B cell (primary cell): ENCODE measurements around the gene AFG3L2. TPM values are rescaled to one million over a fixed set of nuclear protein-coding genes. Genes with fewer than 3 reads are reported as not detected.

Experiments used
- ATAC-seq: fragments of 200-7000 bp; cut with Tn5 transposase; one replicate; pipeline ENCODE4 v1.10.0; 2021; ENCODE audit warnings: low read depth, mild to moderate bottlenecking, moderate number of reproducible peaks, moderate library complexity
- CTCF ChIA-PET: fragments of 350-600 bp; sonication (Branson Sonifier 250); formaldehyde crosslinking; loops from one replicate; lab custom pipeline; 2021; ENCODE audit warnings: antibody characterized with exemption, inconsistent platforms; lab: Charles Lee
- POLR2A ChIA-PET: fragments of 350-600 bp; sonication (Branson Sonifier 250); formaldehyde crosslinking; loops from one replicate; lab custom pipeline; 2021; ENCODE audit warnings: antibody characterized with exemption; lab: Charles Lee
- DNase-seq: peaks from one replicate; pipeline ENCODE4 v3.0.0; 2013
- H2AFZ ChIP-seq: 2 replicates; pipeline ENCODE4 v1.6.1; 2012; ENCODE audit warnings: mild to moderate bottlenecking, low read depth, low read length; ENCODE audit not compliant: insufficient read depth, poor library complexity, severe bottlenecking
- H3K27ac ChIP-seq, 2 donors: 1 replicate in 1 of 2; 2 replicates in 1 of 2; pipeline ENCODE4 v1.5.1; 2012 to 2013; ENCODE audit warnings: low read length in 2 of 2, mild to moderate bottlenecking in 2 of 2, moderate library complexity in 1 of 2
- H3K27me3 ChIP-seq, 4 experiments: fragments of 200-600 bp in 1 of 4; sonication (generic) in 1 of 4; replicated peaks in 1 of 4; 1 replicate in 2 of 4; 2 replicates in 2 of 4; pipeline versions ENCODE4 v1.6.1 to v1.7.0; 2013 to 2016; ENCODE audit warnings: low read length in 3 of 4, mild to moderate bottlenecking in 2 of 4, mixed read lengths in 1 of 4, moderate library complexity in 1 of 4; ENCODE audit not compliant: insufficient read depth in 4 of 4, control insufficient read depth in 3 of 4; ENCODE audit errors: control extremely low read depth in 1 of 4
- H3K36me3 ChIP-seq, 2 experiments: replicated peaks in 1 of 2; 1 replicate in 1 of 2; 2 replicates in 1 of 2; pipeline versions ENCODE4 v1.6.1 to v1.7.1; 2013; ENCODE audit warnings: low read length in 1 of 2; ENCODE audit not compliant: insufficient read depth in 2 of 2, control insufficient read depth in 1 of 2; ENCODE audit errors: control extremely low read depth in 1 of 2, extremely low read depth in 1 of 2
- H3K4me1 ChIP-seq, 2 donors: fragments of 200-600 bp in 1 of 2; sonication (generic) in 1 of 2; 1 replicate in 1 of 2; 2 replicates in 1 of 2; pipeline versions ENCODE4 v1.5.1 to v1.6.1; 2013 to 2017; ENCODE audit warnings: low read length in 2 of 2; ENCODE audit not compliant: control insufficient read depth in 2 of 2, insufficient read depth in 2 of 2
- H3K4me2 ChIP-seq: replicated peaks from 2 replicates; pipeline ENCODE3; 2012; ENCODE audit warnings: mild to moderate bottlenecking, low read depth, low read length; ENCODE audit not compliant: poor library complexity, severe bottlenecking
- H3K4me3 ChIP-seq, 5 experiments: fragments of 200-600 bp in 1 of 5; sonication (generic) in 1 of 5; 1 replicate in 3 of 5; 2 replicates in 2 of 5; pipeline versions ENCODE4 v1.5.1 to v1.7.0; 2011 to 2016; ENCODE audit warnings: low read length in 4 of 5, mild to moderate bottlenecking in 4 of 5, low read depth in 2 of 5, control low read depth in 1 of 5, moderate library complexity in 1 of 5; ENCODE audit not compliant: insufficient read depth in 1 of 5; ENCODE audit errors: control extremely low read depth in 1 of 5, extremely low read depth in 1 of 5
- H3K79me2 ChIP-seq: fragments of 200-600 bp; sonication (generic); one replicate; pipeline ENCODE4 v1.6.0; 2016; ENCODE audit warnings: low read length; ENCODE audit not compliant: control insufficient read depth, insufficient read depth
- H3K9ac ChIP-seq: fragments of 200-600 bp; sonication (generic); 2 replicates; pipeline ENCODE4 v1.6.1; 2017; ENCODE audit warnings: mild to moderate bottlenecking, low read length, moderate library complexity
- H3K9me3 ChIP-seq, 3 donors: one replicate each; pipeline versions ENCODE4 v1.6.1 to v1.7.1; 2013; ENCODE audit warnings: low read length in 2 of 3; ENCODE audit not compliant: control insufficient read depth in 2 of 3, insufficient read depth in 1 of 3; ENCODE audit errors: control extremely low read depth in 1 of 3
- H4K20me1 ChIP-seq: 2 replicates; pipeline ENCODE4 v1.6.0; 2012; ENCODE audit warnings: mild to moderate bottlenecking, low read length; ENCODE audit not compliant: insufficient read depth, control insufficient read depth, poor library complexity, severe bottlenecking
- H3K27ac Mint-ChIP-seq: one replicate; pipeline ENCODE4 v1.8.0; 2021; ENCODE audit warnings: mixed read lengths
- H3K27me3 Mint-ChIP-seq: one replicate; pipeline ENCODE4 v1.8.0; 2021; ENCODE audit warnings: mixed read lengths
- H3K4me1 Mint-ChIP-seq: one replicate; pipeline ENCODE4 v1.8.0; 2021; ENCODE audit warnings: mixed read lengths
- H3K4me3 Mint-ChIP-seq: one replicate; pipeline ENCODE4 v1.8.0; 2021; ENCODE audit warnings: mixed read lengths
- H3K9me3 Mint-ChIP-seq: one replicate; pipeline ENCODE4 v1.8.0; 2022; ENCODE audit warnings: mixed read lengths; ENCODE audit not compliant: insufficient read depth
- CTCF ChIP-seq: fragments of 200-600 bp; IDR thresholded peaks from one replicate; pipeline ENCODE4 v1.8.0; 2022; ENCODE audit warnings: antibody characterized with exemption, mild to moderate bottlenecking
- EZH2 ChIP-seq: IDR thresholded peaks from 2 replicates; pipeline ENCODE4 v1.6.1; 2012; ENCODE audit warnings: borderline replicate concordance, low read depth, mild to moderate bottlenecking, moderate library complexity, low read length; ENCODE audit not compliant: insufficient read depth, poor library complexity, severe bottlenecking
- WGBS: methylation state at CpG from one replicate; pipeline ENCODE4 v1.1.5; 2013; ENCODE audit warnings: missing lambda C conversion rate; ENCODE audit not compliant: insufficient coverage; 5-methylcytosine and 5-hydroxymethylcytosine counted together
- intact Hi-C: fragments of 100-400 bp; cut with micrococcal nuclease; formaldehyde crosslinking; loops from one replicate; pipeline ENCODE4 v1.10.0; 2022
- polyA plus RNA-seq: library from polyadenylated mRNA; depleted of rRNA; stranded (reverse); fragments of >200 nt; gene quantifications from 2 replicates; pipeline ENCODE4 v1.2.3, GENCODE V29; 2012
- total RNA-seq, 2 donors: library from RNA; stranded (reverse); fragments of 120-200 nt in 1 of 2; gene quantifications; 1 replicate in 1 of 2; 2 replicates in 1 of 2; pipeline versions ENCODE4 v1.2.3 to v1.2.4, GENCODE V29; 2013 to 2022

The AFG3L2 gene
- total and polyA plus RNA-seq, 2 donors (not counting 1 experiment from before 2014, with no cell fraction given): 11.9 to 40.7 TPM

- no peak overlapping the region for H3K27ac ChIP-seq
- ChIA-PET POLR2A (no interaction called here), CTCF (no interaction called here)
- H3K36me3 ChIP-seq: peaks cover 11 to 27% of the 10 kb centered on the region in 2 experiments
- Mint-ChIP-seq H3K4me3 (no peak overlapping the region), H3K9me3 (no peaks in the 10 kb centered on the region), H3K27me3 (no peaks in the 10 kb centered on the region), H3K4me1 (peaks cover 26% of the 10 kb centered on the region), H3K27ac (no peak overlapping the region)
- no peaks in the 10 kb centered on the region for H3K27me3 ChIP-seq
- no peak overlapping the region for H3K9ac ChIP-seq
- no peak overlapping the region for H3K4me3 ChIP-seq
- no CpG with 5 or more reads among the region's 2 CpGs for WGBS
- H4K20me1 ChIP-seq: peaks cover 54% of the 10 kb centered on the region
- DNase-seq (no peak), ATAC-seq (no peak)
- peaks cover 6 to 16% of the 10 kb centered on the region in 2 donors for H3K4me1 ChIP-seq
- no peak overlapping the region for H2AFZ ChIP-seq
- no peak for TF ChIP-seq CTCF
- no peak for TF ChIP-seq EZH2
- H3K9me3 ChIP-seq: no peaks in the 10 kb centered on the region
- peaks cover 84% of the 10 kb centered on the region for H3K79me2 ChIP-seq
- no peak overlapping the region for H3K4me2 ChIP-seq
- intact Hi-C loops: no loop called here
These were observed 5.4 kb downstream of the AFG3L2 start for GRCh38 chr18:12371590-12371989.

- POLR2A ChIA-PET: no interaction called here
- no peaks in the 10 kb centered on the region for H3K9me3 Mint-ChIP-seq
- Histone ChIP-seq H4K20me1 (peaks cover 33% of the 10 kb centered on the region), H3K36me3 (peaks cover 12 to 48% of the 10 kb centered on the region in 2 experiments), H3K27ac (no peak overlapping the region), H3K9ac (no peak overlapping the region), H3K4me2 (no peak overlapping the region), H3K27me3 (no peaks in the 10 kb centered on the region), H2AFZ (no peak overlapping the region), H3K4me1 (no peaks in the 10 kb centered on the region), H3K9me3 (no peaks in the 10 kb centered on the region), H3K79me2 (peaks cover 60% of the 10 kb centered on the region), H3K4me3 (no peak overlapping the region)
- H3K4me1 Mint-ChIP-seq: peaks cover 15% of the 10 kb centered on the region
- 94% methylated on average over 6 of the region's 7 CpGs for WGBS
- intact Hi-C loops: no loop called here
- no peak for DNase-seq
- H3K27ac Mint-ChIP-seq: no peak overlapping the region
- ATAC-seq: no peak
- H3K27me3 Mint-ChIP-seq: no peaks in the 10 kb centered on the region
- no peak for TF ChIP-seq CTCF
- no peak for TF ChIP-seq EZH2
- CTCF ChIA-PET: no interaction called here
- no peak overlapping the region for H3K4me3 Mint-ChIP-seq
These were observed 7.8 kb downstream of the AFG3L2 start for GRCh38 chr18:12369211-12369610.
